GM08714 (cell line): ENCODE results near the gene TPST2.

Source experiments
- H3K4me3 ChIP-seq: fragments of 200-500 bp; sonication (Bioruptor generic); 2 replicates; pipeline ENCODE4 v1.5.1; 2014; ENCODE audit warnings: mild to moderate bottlenecking, low read length, inconsistent platforms
- ZNF274 ChIP-seq: IDR thresholded peaks from 2 replicates; pipeline ENCODE4 v1.6.1; 2012; ENCODE audit warnings: mild to moderate bottlenecking, low read depth, low read length

TPST2 gene

GRCh38 chr22:26564672-26565071 is 25.3 kb downstream of the TPST2 start:
- no peak for TF ChIP-seq ZNF274
- H3K4me3 ChIP-seq = no peak overlapping the region

- H3K4me3 ChIP-seq = no peak overlapping the region
- no peak for TF ChIP-seq ZNF274
Observed at GRCh38 chr22:26564181-26564580, 25.8 kb downstream of the TPST2 start.

GRCh38 chr22:26563022-26563421 is 26.9 kb downstream of the TPST2 start:
- H3K4me3 ChIP-seq = no peak overlapping the region
- TF ChIP-seq ZNF274 = no peak

- no peak overlapping the region for H3K4me3 ChIP-seq
- no peak for TF ChIP-seq ZNF274
Observed at GRCh38 chr22:26561756-26562417, 28.0 kb downstream of the TPST2 start.

GRCh38 chr22:26559961-26560575 is 29.9 kb downstream of the TPST2 start:
- H3K4me3 ChIP-seq = no peak overlapping the region
- no peak for TF ChIP-seq ZNF274

GRCh38 chr22:26558248-26558895 is 31.6 kb downstream of the TPST2 start:
- H3K4me3 ChIP-seq = no peak overlapping the region
- TF ChIP-seq ZNF274 = no peak

GRCh38 chr22:26556904-26557303 is 33.0 kb downstream of the TPST2 start:
- no peak overlapping the region for H3K4me3 ChIP-seq
- no peak for TF ChIP-seq ZNF274

GRCh38 chr22:26555478-26555877 is 34.5 kb downstream of the TPST2 start:
- no peak for TF ChIP-seq ZNF274
- no peak overlapping the region for H3K4me3 ChIP-seq

- TF ChIP-seq ZNF274 = no peak
- H3K4me3 ChIP-seq = no peak overlapping the region
Observed at GRCh38 chr22:26554956-26555355, 35.0 kb downstream of the TPST2 start.

- no peak overlapping the region for H3K4me3 ChIP-seq
- no peak for TF ChIP-seq ZNF274
Observed at GRCh38 chr22:26553056-26553752, 36.7 kb downstream of the TPST2 start.

- TF ChIP-seq ZNF274 = no peak
- H3K4me3 ChIP-seq = no peak overlapping the region
Observed at GRCh38 chr22:26552466-26552865, 37.5 kb downstream of the TPST2 start.

GRCh38 chr22:26551568-26551967 is 38.4 kb downstream of the TPST2 start:
- H3K4me3 ChIP-seq = no peak overlapping the region
- TF ChIP-seq ZNF274 = no peak

GRCh38 chr22:26550498-26551033 is 39.4 kb downstream of the TPST2 start:
- no peak overlapping the region for H3K4me3 ChIP-seq
- no peak for TF ChIP-seq ZNF274

- H3K4me3 ChIP-seq = no peak overlapping the region
- no peak for TF ChIP-seq ZNF274
Observed at GRCh38 chr22:26549902-26550497, 39.9 kb downstream of the TPST2 start.
